IMR-90 (cell line): Measurements from ENCODE around the gene POR. TPM values are rescaled to one million over a fixed set of nuclear protein-coding genes. Genes with fewer than 3 reads are reported as not detected.

Experiments
- ATAC-seq: fragments of 200-7000 bp; cut with Tn5 transposase; 2 replicates; pipeline ENCODE4 v1.9.1; 2020; ENCODE audit warnings: low read depth, mild to moderate bottlenecking, moderate library complexity
- BruUV-seq: library from RNA; stranded (reverse); fragments of 400-500 nt; replicated peaks from 2 replicates; lab custom pipeline; 2021; lab: Mats Ljungman, UMichigan
- CTCF ChIA-PET: fragments of 300-600 bp; formaldehyde crosslinking; extraction: SDS; loops from one replicate; lab custom pipeline; 2021; ENCODE audit warnings: antibody characterized with exemption; lab: Yijun Ruan, JAX
- POLR2A ChIA-PET: fragments of 300-600 bp; sonication (Branson Sonifier 250); formaldehyde crosslinking; loops from one replicate; lab custom pipeline; 2022; ENCODE audit warnings: antibody characterized with exemption; ENCODE audit not compliant: unreplicated experiment; lab: Charles Lee
- DNase-seq: peaks from one replicate; pipeline ENCODE4 v3.0.0; 2013
- H2AFZ ChIP-seq: replicated peaks from 2 replicates; pipeline ENCODE3; 2013; ENCODE audit warnings: low read length, mild to moderate bottlenecking; ENCODE audit not compliant: poor library complexity
- H2AK5ac ChIP-seq: 2 replicates; pipeline ENCODE4 v1.6.1; 2013; ENCODE audit warnings: low read depth, low read length, inconsistent platforms
- H2AK9ac ChIP-seq: replicated peaks from 2 replicates; pipeline ENCODE3; 2013; ENCODE audit warnings: mild to moderate bottlenecking, low read depth, low read length, moderate library complexity; ENCODE audit not compliant: poor library complexity
- H2BK120ac ChIP-seq: 2 replicates; pipeline ENCODE4 v1.6.1; 2013; ENCODE audit warnings: low read depth, low read length, inconsistent platforms
- H2BK15ac ChIP-seq: 3 replicates; pipeline ENCODE4 v1.6.1; 2013; ENCODE audit warnings: low read depth, low read length, inconsistent platforms
- H2BK20ac ChIP-seq: 2 replicates; pipeline ENCODE4 v1.6.1; 2013; ENCODE audit warnings: low read depth, mild to moderate bottlenecking, inconsistent platforms, low read length, moderate library complexity
- H2BK5ac ChIP-seq: 2 replicates; pipeline ENCODE4 v1.6.1; 2013; ENCODE audit warnings: mild to moderate bottlenecking, low read depth, low read length, inconsistent platforms; ENCODE audit not compliant: poor library complexity, severe bottlenecking
- H3K14ac ChIP-seq: replicated peaks from 2 replicates; pipeline ENCODE4 v1.6.1; 2013; ENCODE audit warnings: low read depth, low read length, inconsistent platforms
- H3K18ac ChIP-seq: 2 replicates; pipeline ENCODE4 v1.6.1; 2013; ENCODE audit warnings: low read depth, low read length, control low read depth
- H3K23ac ChIP-seq: 2 replicates; pipeline ENCODE4 v1.6.1; 2013; ENCODE audit warnings: low read depth, low read length, inconsistent platforms
- H3K27ac ChIP-seq: 2 replicates; pipeline ENCODE4 v1.5.1; 2013; ENCODE audit warnings: mild to moderate bottlenecking, control low read depth, low read length; ENCODE audit not compliant: insufficient read depth
- H3K27me3 ChIP-seq: 2 replicates; pipeline ENCODE4 v1.6.1; 2013; ENCODE audit warnings: low read length; ENCODE audit not compliant: control insufficient read depth, insufficient read depth
- H3K36me3 ChIP-seq: 2 replicates; pipeline ENCODE4 v1.6.1; 2013; ENCODE audit warnings: low read length, mixed read lengths; ENCODE audit not compliant: control insufficient read depth, insufficient read depth
- H3K4ac ChIP-seq: 2 replicates; pipeline ENCODE4 v1.6.1; 2013; ENCODE audit warnings: low read depth, low read length, inconsistent platforms
- H3K4me1 ChIP-seq: 2 replicates; pipeline ENCODE4 v1.6.1; 2013; ENCODE audit warnings: low read length, mixed read lengths; ENCODE audit not compliant: control insufficient read depth, insufficient read depth
- H3K4me2 ChIP-seq: 2 replicates; pipeline ENCODE4 v1.6.1; 2013; ENCODE audit warnings: low read depth, mild to moderate bottlenecking, control low read depth, low read length, moderate library complexity
- H3K4me3 ChIP-seq: 2 replicates; pipeline ENCODE4 v1.5.1; 2013; ENCODE audit warnings: low read depth, mild to moderate bottlenecking, control low read depth, low read length, moderate library complexity; ENCODE audit not compliant: insufficient read depth
- H3K56ac ChIP-seq: 2 replicates; pipeline ENCODE4 v1.6.1; 2013; ENCODE audit warnings: low read length, inconsistent platforms; ENCODE audit not compliant: insufficient read depth; ENCODE audit errors: extremely low read depth
- H3K79me1 ChIP-seq, 2 experiments: 2 replicates each; pipeline ENCODE4 v1.6.1; 2013; ENCODE audit warnings: low read length in 2 of 2, inconsistent platforms in 1 of 2, low read depth in 1 of 2
- H3K9ac ChIP-seq: 2 replicates; pipeline ENCODE4 v1.6.1; 2013; ENCODE audit warnings: low read depth, low read length, control low read depth
- H3K9me1 ChIP-seq: 2 replicates; pipeline ENCODE4 v1.6.1; 2013; ENCODE audit warnings: low read length, inconsistent platforms; ENCODE audit not compliant: insufficient read depth
- H3K9me3 ChIP-seq: 2 replicates; pipeline ENCODE4 v1.6.1; 2013; ENCODE audit warnings: low read length; ENCODE audit not compliant: control insufficient read depth, insufficient read depth
- H4K20me1 ChIP-seq: 2 replicates; pipeline ENCODE4 v1.6.1; 2013; ENCODE audit warnings: low read length, inconsistent platforms; ENCODE audit not compliant: insufficient read depth
- H4K5ac ChIP-seq: 2 replicates; pipeline ENCODE4 v1.6.1; 2013; ENCODE audit warnings: mild to moderate bottlenecking, low read depth, low read length, control low read depth
- H4K8ac ChIP-seq, 2 experiments: 2 replicates each; pipeline ENCODE4 v1.6.1; 2013; ENCODE audit warnings: low read depth in 2 of 2, low read length in 2 of 2, control low read depth in 1 of 2, inconsistent platforms in 1 of 2
- H4K91ac ChIP-seq: 2 replicates; pipeline ENCODE4 v1.6.1; 2013; ENCODE audit warnings: low read depth, low read length, inconsistent platforms; ENCODE audit not compliant: insufficient read depth
- BHLHE40 ChIP-seq: fragments of 150-350 bp; IDR thresholded peaks from 2 replicates; pipeline ENCODE4 v1.6.1; 2016; ENCODE audit warnings: mild to moderate bottlenecking, low read depth, low read length
- CEBPB ChIP-seq: IDR thresholded peaks from 2 replicates; pipeline ENCODE4 v1.6.1; 2012; ENCODE audit warnings: low read depth, low read length, improper control_type of control experiment
- CHD1 ChIP-seq: IDR thresholded peaks from 2 replicates; pipeline ENCODE4 v1.6.1; 2012; ENCODE audit warnings: low read depth, low read length, improper control_type of control experiment
- FOS ChIP-seq: fragments of 150-350 bp; IDR thresholded peaks from 2 replicates; pipeline ENCODE4 v1.6.1; 2016; ENCODE audit warnings: low read depth, low read length
- MAFK ChIP-seq: IDR thresholded peaks from 2 replicates; pipeline ENCODE4 v1.6.1; 2012; ENCODE audit warnings: low read depth, low read length, improper control_type of control experiment
- MAZ ChIP-seq: IDR thresholded peaks from 2 replicates; pipeline ENCODE4 v1.6.1; 2012; ENCODE audit warnings: low read depth, mild to moderate bottlenecking, low read length, improper control_type of control experiment, moderate library complexity, borderline replicate concordance
- MXI1 ChIP-seq: IDR thresholded peaks from 2 replicates; pipeline ENCODE4 v1.6.1; 2012; ENCODE audit warnings: low read depth, mild to moderate bottlenecking, low read length, moderate library complexity, borderline replicate concordance
- POLR2A ChIP-seq: IDR thresholded peaks from 2 replicates; pipeline ENCODE4 v1.6.1; 2012; ENCODE audit warnings: mild to moderate bottlenecking, low read depth, low read length
- RAD21 ChIP-seq: IDR thresholded peaks from 2 replicates; pipeline ENCODE4 v1.6.1; 2012; ENCODE audit warnings: low read length, improper control_type of control experiment
- RCOR1 ChIP-seq: IDR thresholded peaks from 2 replicates; pipeline ENCODE4 v1.6.1; 2012; ENCODE audit warnings: mild to moderate bottlenecking, low read length, improper control_type of control experiment; ENCODE audit not compliant: insufficient replicate concordance
- WGBS, 2 experiments: methylation state at CpG; one replicate each; pipeline versions ENCODE4 v1.1.5 to v1.1.7; 2013; ENCODE audit warnings: missing lambda C conversion rate in 2 of 2; ENCODE audit not compliant: insufficient read length in 1 of 2; ENCODE audit errors: extremely low coverage in 2 of 2; 5-methylcytosine and 5-hydroxymethylcytosine counted together
- dilution Hi-C: fragments of 300-500 bp; cut with HindIII; formaldehyde crosslinking; loops from one replicate; pipeline ENCODE4 v1.14.3; 2018; ENCODE audit warnings: low sequenced_read_pairs; ENCODE audit not compliant: unreplicated experiment
- in situ Hi-C: fragments of 300-500 bp; cut with MboI; formaldehyde crosslinking; loops from 3 replicates; pipeline ENCODE4 v1.14.3; 2019; ENCODE audit warnings: low sequenced_read_pairs, inconsistent platforms, mixed read lengths
- intact Hi-C: fragments of 100-400 bp; cut with micrococcal nuclease; formaldehyde crosslinking; loops from 2 replicates; pipeline ENCODE4 v1.10.0; 2022
- polyA plus RNA-seq, 3 experiments: library from polyadenylated mRNA; depleted of rRNA; stranded (reverse); fragments of >200 nt; gene quantifications; 2 replicates each; pipeline ENCODE4 v1.2.3, GENCODE V29; 2012; ENCODE audit warnings: low replicate concordance in 1 of 3
- total RNA-seq: library from RNA; depleted of rRNA; stranded (reverse); fragments of >200 nt; gene quantifications from 2 replicates; pipeline ENCODE4 v1.2.3, GENCODE V29; 2012
- TF ChIP-seq, protein P1 (sequence below): fragments of 150-350 bp; IDR thresholded peaks from 2 replicates; pipeline ENCODE4 v1.6.1; 2017; ENCODE audit warnings: mild to moderate bottlenecking, antibody characterized with exemption, low read length, low read depth

The POR gene
- total and polyA plus RNA-seq, 2 of the 4 experiments (the other 2 are of a cell fraction), result 25.5 to 42.2 TPM

DNA sequence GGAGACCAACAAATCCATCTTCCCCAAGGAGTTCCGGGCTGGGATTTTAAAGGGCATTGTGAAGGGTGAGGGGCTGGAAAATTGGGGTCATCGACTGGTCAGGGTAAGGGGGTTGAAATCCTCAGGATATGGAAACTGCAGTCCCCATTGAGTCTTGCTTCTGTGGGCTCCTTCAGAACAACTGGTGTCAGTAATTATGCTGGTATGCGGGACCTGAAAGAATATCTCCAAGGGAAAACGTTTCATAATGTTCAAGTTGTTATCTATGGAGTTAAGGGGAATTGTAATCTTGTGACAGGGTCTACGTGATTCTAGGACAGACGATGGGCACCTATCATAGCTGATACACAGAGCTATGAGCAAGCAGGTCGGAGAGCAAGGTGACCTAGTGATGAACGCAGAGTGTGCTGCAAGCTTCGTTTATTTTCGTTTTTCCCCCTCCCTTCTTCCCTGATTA lies 36.6 kb upstream of the POR start:
- peak overlapping the region; percentile 99 for H3K23ac ChIP-seq
- no peaks in the 10 kb centered on the region for H3K9me3 ChIP-seq
- peaks cover 21 to 37% of the 10 kb centered on the region in 2 experiments for H3K79me1 ChIP-seq
- peak overlapping the region; percentile 94 for H4K91ac ChIP-seq
- peak; percentile 8 for ATAC-seq
- H2BK20ac ChIP-seq, result peak overlapping the region; percentile 67
- peak overlapping the region; percentile 85 for H3K27ac ChIP-seq
- no peak for DNase-seq
- H3K56ac ChIP-seq, result peak overlapping the region; percentile 89
- peak overlapping the region; percentile 90 for H2BK5ac ChIP-seq
- CTCF ChIA-PET, result no interaction called here
- H2AK9ac ChIP-seq, result peak overlapping the region; percentile 65
- dilution Hi-C loops, result no loop called here
- peaks cover 17% of the 10 kb centered on the region for H3K9me1 ChIP-seq
- peak overlapping the region; percentile 92 for H3K4me2 ChIP-seq
- BruUV-seq, result no TSS peak
- no peaks in the 10 kb centered on the region for H3K27me3 ChIP-seq
- H3K14ac ChIP-seq, result peak overlapping the region; percentile 96
- peaks cover 17% of the 10 kb centered on the region for H3K36me3 ChIP-seq
- POLR2A ChIA-PET, result no interaction called here
- in situ Hi-C loops, result no loop called here
- peak overlapping the region; percentile 92 for H2AFZ ChIP-seq
- H2BK15ac ChIP-seq, result peak overlapping the region; percentile 95; the same call in 2 of the 3 replicates
- H4K20me1 ChIP-seq, result peaks cover 7% of the 10 kb centered on the region; the same call in 1 of the 2 replicates
- peak overlapping the region; percentile 98 for H2AK5ac ChIP-seq
- peak overlapping the region; percentile 94 to 100 for H4K8ac ChIP-seq
- peak overlapping the region; percentile 84 for H3K9ac ChIP-seq
- H2BK120ac ChIP-seq, result peak overlapping the region; percentile 74
- intact Hi-C loops, result no loop called here
- TF ChIP-seq MXI1 (no peak), POLR2A (no peak), MAFK (no peak), RCOR1 (no peak), MAZ (no peak), RAD21 (no peak), CEBPB (no peak), CHD1 (no peak), FOS (no peak), BHLHE40 (no peak)
- TF ChIP-seq, protein P1, sequence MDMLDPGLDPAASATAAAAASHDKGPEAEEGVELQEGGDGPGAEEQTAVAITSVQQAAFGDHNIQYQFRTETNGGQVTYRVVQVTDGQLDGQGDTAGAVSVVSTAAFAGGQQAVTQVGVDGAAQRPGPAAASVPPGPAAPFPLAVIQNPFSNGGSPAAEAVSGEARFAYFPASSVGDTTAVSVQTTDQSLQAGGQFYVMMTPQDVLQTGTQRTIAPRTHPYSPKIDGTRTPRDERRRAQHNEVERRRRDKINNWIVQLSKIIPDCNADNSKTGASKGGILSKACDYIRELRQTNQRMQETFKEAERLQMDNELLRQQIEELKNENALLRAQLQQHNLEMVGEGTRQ, result no peak
- H3K18ac ChIP-seq, result peak overlapping the region; percentile 80
- 11% methylated on average over 3 of the region's 10 CpGs; no CpG with 5 or more reads in 1 of the 2 experiments for WGBS, 2 experiments
- peak overlapping the region; percentile 92 for H4K5ac ChIP-seq
- peaks cover 6% of the 10 kb centered on the region for H3K4me1 ChIP-seq
- H3K4ac ChIP-seq, result peak overlapping the region; percentile 97
- H3K4me3 ChIP-seq, result peak overlapping the region; percentile 41
